SK-N-SH (cell line): ENCODE data around the gene TMCO4.

Experiments
- EP300 ChIP-seq, 2 experiments: IDR thresholded peaks; 2 replicates each; pipeline versions ENCODE4 v1.4.0 to v1.6.1; 2012; ENCODE audit warnings: borderline replicate concordance in 1 of 2, low read depth in 1 of 2, low read length in 1 of 2
- MXI1 ChIP-seq: IDR thresholded peaks from 2 replicates; pipeline ENCODE4 v1.6.1; 2012; ENCODE audit warnings: mild to moderate bottlenecking, low read depth, low read length, improper control_type of control experiment
- TF ChIP-seq, protein P1 (sequence below): fragments of 200-600 bp; sonication (generic); IDR thresholded peaks from 2 replicates; pipeline ENCODE4 v1.6.1; 2017; ENCODE audit warnings: antibody characterized with exemption, mild to moderate bottlenecking, moderate library complexity
- TF ChIP-seq, protein P2 (sequence below): IDR thresholded peaks from 2 replicates; pipeline ENCODE4 v1.4.0; 2012; ENCODE audit warnings: low read depth, borderline replicate concordance

DNA sequence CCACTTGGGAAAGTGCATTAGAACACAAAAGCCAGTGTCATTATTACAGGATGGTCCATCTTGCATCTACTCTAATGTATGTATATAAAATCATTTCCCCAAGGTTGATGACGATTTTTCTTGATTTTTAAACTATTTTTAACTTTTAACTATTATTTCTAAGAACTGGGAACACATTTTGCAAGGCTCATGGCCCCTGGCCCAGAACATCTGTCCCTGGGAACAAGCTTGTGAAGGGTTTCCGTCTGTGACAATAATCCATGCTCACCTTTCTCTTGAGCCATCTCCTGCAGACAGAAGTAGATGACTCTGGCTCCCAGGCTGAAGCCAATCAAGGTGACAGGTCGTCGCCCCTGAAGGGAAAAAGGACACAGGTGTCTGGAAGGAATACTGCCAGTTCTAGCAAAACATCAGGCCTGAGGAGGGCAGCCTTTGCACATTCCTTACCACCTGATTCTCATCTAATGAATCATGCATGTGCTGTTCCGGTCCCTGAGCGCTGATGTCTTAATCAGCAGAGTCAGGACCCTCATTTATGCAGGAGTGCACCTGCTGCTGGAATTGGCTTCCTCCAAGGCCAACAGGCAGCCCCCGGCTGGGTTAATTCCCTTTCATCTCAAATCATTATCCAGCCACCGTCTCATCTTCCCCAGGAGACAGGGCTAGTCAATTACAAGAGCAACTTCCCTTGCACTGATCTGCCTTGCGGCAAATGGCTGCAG, 62.5 kb downstream of the TMCO4 start:
- TF ChIP-seq EP300 (IDR thresholded peaks at IDR 0.05; ENCODE audit: borderline replicate concordance in 1 of 2, low read depth in 1 of 2, low read length in 1 of 2) (no peak), MXI1 (no peak)
- TF ChIP-seq, protein P1, sequence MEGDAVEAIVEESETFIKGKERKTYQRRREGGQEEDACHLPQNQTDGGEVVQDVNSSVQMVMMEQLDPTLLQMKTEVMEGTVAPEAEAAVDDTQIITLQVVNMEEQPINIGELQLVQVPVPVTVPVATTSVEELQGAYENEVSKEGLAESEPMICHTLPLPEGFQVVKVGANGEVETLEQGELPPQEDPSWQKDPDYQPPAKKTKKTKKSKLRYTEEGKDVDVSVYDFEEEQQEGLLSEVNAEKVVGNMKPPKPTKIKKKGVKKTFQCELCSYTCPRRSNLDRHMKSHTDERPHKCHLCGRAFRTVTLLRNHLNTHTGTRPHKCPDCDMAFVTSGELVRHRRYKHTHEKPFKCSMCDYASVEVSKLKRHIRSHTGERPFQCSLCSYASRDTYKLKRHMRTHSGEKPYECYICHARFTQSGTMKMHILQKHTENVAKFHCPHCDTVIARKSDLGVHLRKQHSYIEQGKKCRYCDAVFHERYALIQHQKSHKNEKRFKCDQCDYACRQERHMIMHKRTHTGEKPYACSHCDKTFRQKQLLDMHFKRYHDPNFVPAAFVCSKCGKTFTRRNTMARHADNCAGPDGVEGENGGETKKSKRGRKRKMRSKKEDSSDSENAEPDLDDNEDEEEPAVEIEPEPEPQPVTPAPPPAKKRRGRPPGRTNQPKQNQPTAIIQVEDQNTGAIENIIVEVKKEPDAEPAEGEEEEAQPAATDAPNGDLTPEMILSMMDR: no peak
- TF ChIP-seq, protein P2, sequence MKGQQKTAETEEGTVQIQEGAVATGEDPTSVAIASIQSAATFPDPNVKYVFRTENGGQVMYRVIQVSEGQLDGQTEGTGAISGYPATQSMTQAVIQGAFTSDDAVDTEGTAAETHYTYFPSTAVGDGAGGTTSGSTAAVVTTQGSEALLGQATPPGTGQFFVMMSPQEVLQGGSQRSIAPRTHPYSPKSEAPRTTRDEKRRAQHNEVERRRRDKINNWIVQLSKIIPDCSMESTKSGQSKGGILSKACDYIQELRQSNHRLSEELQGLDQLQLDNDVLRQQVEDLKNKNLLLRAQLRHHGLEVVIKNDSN: no peak
